Activated gamma-delta T cell treated with anti-CD3 and anti-CD28 coated beads, Interleukin-2, amount 50 U/mL, for 16 hours (primary cell): Measurements from ENCODE around the gene RASSF10.
"Not testable (repeated sequence)": the region's sequence is repeated elsewhere in the genome, so short reads cannot be mapped to it uniquely, and the experiment has no call there.

Experiments used
- DNase-seq: peaks from one replicate; pipeline ENCODE4 v3.0.0-alpha.2; 2020; ENCODE audit warnings: low read depth

RASSF10 gene

GRCh38 chr11:13026722-13027121, 17.6 kb downstream of the RASSF10 start:
- DNase-seq = no peak

GRCh38 chr11:13028322-13028721, 19.2 kb downstream of the RASSF10 start:
- no peak for DNase-seq

- no peak for DNase-seq
Observed at GRCh38 chr11:13029872-13030271, 20.8 kb downstream of the RASSF10 start.

- DNase-seq = no peak
Observed at GRCh38 chr11:13030857-13031256, 21.7 kb downstream of the RASSF10 start.

- DNase-seq = no peak
Observed at GRCh38 chr11:13031349-13031748, 22.2 kb downstream of the RASSF10 start.

GRCh38 chr11:13033760-13034533, 24.8 kb downstream of the RASSF10 start:
- no peak for DNase-seq

- no peak for DNase-seq
Observed at GRCh38 chr11:13035711-13036110, 26.6 kb downstream of the RASSF10 start.

- no peak for DNase-seq
Observed at GRCh38 chr11:13036235-13036634, 27.1 kb downstream of the RASSF10 start.

- no peak for DNase-seq
Observed at GRCh38 chr11:13038366-13038765, 29.2 kb downstream of the RASSF10 start.

- no peak for DNase-seq
Observed at GRCh38 chr11:13039126-13039525, 30.0 kb downstream of the RASSF10 start.

- no peak for DNase-seq
Observed at GRCh38 chr11:13040969-13041561, 31.9 kb downstream of the RASSF10 start.

- no peak for DNase-seq
Observed at GRCh38 chr11:13042873-13043342, 33.8 kb downstream of the RASSF10 start.

- DNase-seq = no peak
Observed at GRCh38 chr11:13043912-13044628, 35.0 kb downstream of the RASSF10 start.

- not testable (repeated sequence) for DNase-seq
Observed at GRCh38 chr11:13045089-13045488, 36.0 kb downstream of the RASSF10 start.

GRCh38 chr11:13045734-13046133, 36.6 kb downstream of the RASSF10 start:
- no peak for DNase-seq

- DNase-seq = no peak
Observed at GRCh38 chr11:13046637-13047570, 37.8 kb downstream of the RASSF10 start.

- no peak for DNase-seq
Observed at GRCh38 chr11:13047884-13048283, 38.8 kb downstream of the RASSF10 start.

- DNase-seq = no peak
Observed at GRCh38 chr11:13051257-13051656, 42.1 kb downstream of the RASSF10 start.

GRCh38 chr11:13052130-13052571, 43.0 kb downstream of the RASSF10 start:
- DNase-seq = no peak

GRCh38 chr11:13053255-13053917, 44.3 kb downstream of the RASSF10 start:
- DNase-seq = no peak

- DNase-seq = no peak
Observed at GRCh38 chr11:13054278-13054677, 45.2 kb downstream of the RASSF10 start.
